SU-DHL-6 (cell line): ENCODE data around the gene HOXD10.
A peak's percentile ranks its signal among the peaks of the same experiment; 100 is the strongest.

Source experiments
- H2AFZ ChIP-seq: fragments of 200-600 bp; sonication (generic); 2 replicates; pipeline ENCODE4 v1.6.1; 2014; ENCODE audit warnings: low read depth, mild to moderate bottlenecking, moderate library complexity, mixed read lengths, antibody characterized with exemption, low read length; ENCODE audit not compliant: severe bottlenecking
- H3F3A ChIP-seq: fragments of 200-600 bp; shearing (Covaris generic); 2 replicates; pipeline ENCODE4 v1.6.0; 2016; ENCODE audit warnings: antibody characterized with exemption, mild to moderate bottlenecking; ENCODE audit not compliant: insufficient read depth
- H3K27ac ChIP-seq: fragments of 200-600 bp; sonication (generic); 2 replicates; pipeline ENCODE4 v1.5.1; 2016; ENCODE audit warnings: low read depth, mild to moderate bottlenecking, low read length, moderate library complexity, mixed read lengths
- H3K27me3 ChIP-seq: fragments of 200-600 bp; sonication (generic), shearing (Covaris generic); 2 replicates; pipeline ENCODE4 v1.6.0; 2014; ENCODE audit warnings: mild to moderate bottlenecking, low read length
- H3K36me3 ChIP-seq: fragments of 200-600 bp; sonication (generic); 2 replicates; pipeline ENCODE4 v1.6.1; 2014; ENCODE audit warnings: mild to moderate bottlenecking, low read length, mixed read lengths
- H3K4me2 ChIP-seq: fragments of 300-600, 200-600 bp; shearing (Covaris generic), sonication (generic); 2 replicates; pipeline ENCODE4 v1.6.0; 2014; ENCODE audit warnings: low read length, low read depth, mild to moderate bottlenecking; ENCODE audit not compliant: poor library complexity, severe bottlenecking
- H3K4me3 ChIP-seq: fragments of 200-600 bp; sonication (generic); 2 replicates; pipeline ENCODE4 v1.5.1; 2014; ENCODE audit warnings: antibody characterized with exemption, low read length, mild to moderate bottlenecking, mixed read lengths; ENCODE audit not compliant: insufficient read depth, poor library complexity, severe bottlenecking
- H3K79me2 ChIP-seq: fragments of 200-600 bp; sonication (generic); 2 replicates; pipeline ENCODE4 v1.6.1; 2014; ENCODE audit warnings: mild to moderate bottlenecking, low read length, moderate library complexity; ENCODE audit not compliant: insufficient read depth
- H3K9ac ChIP-seq: fragments of 200-600 bp; sonication (generic); 2 replicates; pipeline ENCODE4 v1.7.0; 2014; ENCODE audit warnings: mild to moderate bottlenecking, low read length
- H3K9me2 ChIP-seq: fragments of 200-600 bp; sonication (generic); replicated peaks from 2 replicates; pipeline ENCODE4 v1.6.1; 2014; ENCODE audit warnings: low read length; ENCODE audit not compliant: insufficient read depth
- H3K9me3 ChIP-seq: fragments of 200-600 bp; sonication (generic); 2 replicates; pipeline ENCODE4 v1.6.1; 2014; ENCODE audit warnings: low read length, mixed read lengths; ENCODE audit not compliant: insufficient read depth
- H4K20me1 ChIP-seq: fragments of 200-600 bp; sonication (generic); 2 replicates; pipeline ENCODE4 v1.6.1; 2014; ENCODE audit warnings: low read depth, mild to moderate bottlenecking, antibody characterized with exemption, low read length, moderate library complexity, mixed read lengths
- CTCF ChIP-seq: fragments of 200-600 bp; sonication (generic); IDR thresholded peaks from one replicate; pipeline ENCODE4 v1.5.1; 2017; ENCODE audit warnings: antibody characterized with exemption, mild to moderate bottlenecking, low read length, moderate library complexity; ENCODE audit not compliant: insufficient read depth, poor library complexity, severe bottlenecking
- EZH2phosphoT487 ChIP-seq: fragments of 200-600 bp; sonication (generic), shearing (Covaris generic); conservative IDR thresholded peaks from 2 replicates; pipeline ENCODE4 v1.6.1; 2018; ENCODE audit warnings: mild to moderate bottlenecking, antibody characterized with exemption, low read length, moderate library complexity, mixed read lengths

HOXD10 gene

GRCh38 chr2:176094349-176094748 lies 22.2 kb upstream of the HOXD10 start:
- Histone ChIP-seq H3K79me2 (no peaks in the 10 kb centered on the region), H3K36me3 (no peaks in the 10 kb centered on the region), H4K20me1 (no peaks in the 10 kb centered on the region), H2AFZ (no peak overlapping the region), H3K9me3 (no peaks in the 10 kb centered on the region), H3K4me3 (no peak overlapping the region), H3K4me2 (no peak overlapping the region), H3K9me2 (no peaks in the 10 kb centered on the region), H3K27me3 (no peaks in the 10 kb centered on the region), H3F3A (no peaks in the 10 kb centered on the region), H3K9ac (no peak overlapping the region), H3K27ac (no peak overlapping the region)
- TF ChIP-seq EZH2phosphoT487 (no peak), CTCF (no peak)

GRCh38 chr2:176095421-176095820 lies 21.2 kb upstream of the HOXD10 start:
- no peak for TF ChIP-seq CTCF
- TF ChIP-seq EZH2phosphoT487 = no peak
- Histone ChIP-seq H4K20me1 (no peaks in the 10 kb centered on the region), H3K27ac (no peak overlapping the region), H3K9me2 (no peaks in the 10 kb centered on the region), H2AFZ (no peak overlapping the region), H3K27me3 (no peaks in the 10 kb centered on the region), H3F3A (no peaks in the 10 kb centered on the region), H3K4me3 (no peak overlapping the region), H3K9ac (no peak overlapping the region), H3K9me3 (no peaks in the 10 kb centered on the region), H3K4me2 (no peak overlapping the region), H3K36me3 (no peaks in the 10 kb centered on the region), H3K79me2 (no peaks in the 10 kb centered on the region)

DNA sequence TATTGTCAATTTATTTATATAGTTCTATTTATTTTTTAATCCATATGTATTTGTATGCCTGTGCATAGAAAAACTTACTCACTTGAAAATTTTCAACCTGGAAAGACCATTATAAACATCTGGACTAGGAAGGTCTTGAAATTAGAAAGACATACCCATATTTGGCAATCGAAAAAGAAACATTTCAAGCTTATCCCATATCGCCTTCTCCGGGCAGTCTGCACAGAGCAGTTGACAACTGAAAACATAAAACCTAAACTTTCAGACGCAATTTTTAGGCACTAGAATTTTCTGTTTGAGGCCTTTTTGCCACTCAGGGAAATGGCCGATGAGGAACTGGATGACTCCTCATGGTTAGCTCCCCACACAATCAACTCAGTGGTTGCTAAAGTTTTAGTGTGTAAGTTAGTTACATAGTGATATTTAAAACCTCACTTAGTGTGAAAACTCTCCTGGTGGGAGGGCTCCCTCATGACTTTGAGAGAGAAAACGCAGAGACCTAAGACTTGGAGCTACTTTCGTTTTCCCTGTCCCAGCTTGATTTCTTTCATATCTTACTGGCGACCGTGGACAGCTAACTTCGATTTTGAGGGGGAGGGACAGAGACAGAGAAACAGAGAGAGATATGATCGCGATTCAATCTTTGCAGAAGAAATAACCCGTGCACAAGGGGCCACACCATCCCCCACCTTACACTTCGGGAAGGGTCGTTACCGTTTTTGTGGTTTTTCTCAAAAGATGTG lies 20.2 kb upstream of the HOXD10 start:
- Histone ChIP-seq H3F3A (no peaks in the 10 kb centered on the region), H3K79me2 (no peaks in the 10 kb centered on the region), H3K9ac (peak overlapping the region; percentile 47; the same call in 1 of the 2 replicates), H3K27ac (no peak overlapping the region), H3K27me3 (no peaks in the 10 kb centered on the region), H3K9me2 (no peaks in the 10 kb centered on the region), H3K4me2 (peak overlapping the region; percentile 67), H3K36me3 (no peaks in the 10 kb centered on the region), H4K20me1 (no peaks in the 10 kb centered on the region), H3K4me3 (peak overlapping the region; percentile 42), H2AFZ (peak overlapping the region; percentile 96), H3K9me3 (no peaks in the 10 kb centered on the region)
- TF ChIP-seq CTCF = no peak
- no peak for TF ChIP-seq EZH2phosphoT487
